ENCODE results near the gene TSC22D1.
"Not testable (repeated sequence)": the region's sequence is repeated elsewhere in the genome, so short reads cannot be mapped to it uniquely, and the experiment has no call there.

The TSC22D1 gene

GRCh38 chr13:44458313-44458975 is 117.7 kb downstream of the TSC22D1 start:
- no peak overlapping the region for H3K27ac ChIP-seq
- DNase-seq (ENCODE audit: low read depth, low spot score): no peak

DNA sequence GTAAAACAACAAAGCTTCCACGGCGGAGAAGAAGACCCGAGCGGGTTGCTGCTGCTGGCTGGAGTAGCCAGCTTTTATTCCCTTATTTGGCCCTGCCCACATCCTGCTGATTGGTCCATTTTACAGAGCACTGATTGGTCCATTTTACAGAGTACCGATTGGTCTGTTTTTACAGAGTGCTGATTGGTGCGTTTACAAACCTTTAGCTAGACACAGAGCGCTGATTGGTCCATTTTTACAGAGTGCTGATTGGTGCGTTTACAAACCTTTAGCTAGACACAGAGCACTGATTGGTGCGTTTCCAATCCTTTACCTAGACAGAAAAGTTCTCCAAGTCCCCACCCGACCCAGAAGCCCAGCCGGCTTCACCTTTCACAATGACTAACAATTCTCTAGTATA is 119.9 kb downstream of the TSC22D1 start:
- H3K27ac ChIP-seq; DNase-seq (ENCODE audit: low read depth, low spot score): not testable (repeated sequence)

DNA sequence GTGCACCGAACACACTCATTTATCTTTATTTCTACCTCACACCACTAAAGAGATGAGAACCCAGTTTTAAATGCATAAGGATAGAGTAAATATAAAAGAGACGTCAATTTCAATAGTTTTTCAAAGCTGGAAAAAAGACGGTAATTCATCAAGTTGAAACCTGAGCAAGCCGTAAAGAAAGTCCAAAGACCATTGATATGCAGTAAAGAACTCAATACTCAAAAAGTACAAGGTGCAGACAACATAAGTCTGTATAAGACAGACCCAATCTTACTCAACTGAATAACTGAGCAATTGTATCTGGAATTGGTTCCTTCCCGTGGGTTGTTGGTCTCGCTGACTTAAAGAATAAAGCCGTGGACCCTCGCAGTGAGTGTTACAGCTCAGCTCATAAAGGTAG is 120.4 kb downstream of the TSC22D1 start:
- H3K27ac ChIP-seq: no peak overlapping the region
- DNase-seq (ENCODE audit: low read depth, low spot score): no peak

DNA sequence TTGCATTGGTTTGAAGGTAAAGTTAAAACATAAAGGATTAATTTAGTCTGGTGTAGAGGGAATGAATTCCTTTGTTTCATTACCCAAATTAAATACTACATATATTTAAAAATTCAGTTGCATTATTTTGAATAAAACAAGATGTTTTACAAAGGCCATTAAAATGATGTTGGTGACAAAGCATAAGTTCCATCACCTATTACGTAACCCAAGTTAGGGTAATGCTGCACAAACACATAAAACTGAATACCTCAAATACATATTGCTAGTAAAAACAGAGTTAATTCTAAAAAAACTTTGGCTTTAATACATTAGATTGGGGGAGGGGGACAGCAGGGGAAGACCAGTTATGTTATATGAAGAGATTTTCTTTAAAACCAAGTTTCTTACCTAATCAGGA is 122.2 kb downstream of the TSC22D1 start:
- no peak for DNase-seq (ENCODE audit: low read depth, low spot score)
- H3K27ac ChIP-seq: no peak overlapping the region

DNA sequence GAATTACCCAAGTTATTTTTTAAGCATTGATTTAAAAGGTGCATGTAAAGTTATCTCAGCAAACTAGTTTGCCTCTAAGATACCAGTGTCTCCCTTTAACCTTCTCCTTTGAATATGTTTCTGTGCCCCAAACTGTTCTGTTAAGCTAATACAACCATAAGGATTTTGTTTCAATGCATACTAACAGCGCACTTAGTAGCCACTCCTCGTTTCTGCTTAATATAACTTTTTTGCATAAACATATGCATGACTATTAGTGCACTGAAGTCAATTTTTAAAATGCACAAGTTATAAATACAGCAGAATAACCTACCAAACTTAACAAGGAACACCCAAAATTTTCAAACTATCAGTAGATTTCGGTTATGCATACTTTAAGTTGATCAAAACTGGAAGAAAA is 123.1 kb downstream of the TSC22D1 start:
- DNase-seq (ENCODE audit: low read depth, low spot score): no peak
- H3K27ac ChIP-seq: no peak overlapping the region

- no peak overlapping the region for H3K27ac ChIP-seq
- DNase-seq (ENCODE audit: low read depth, low spot score): no peak
Measured at GRCh38 chr13:44452418-44452817, 123.7 kb downstream of the TSC22D1 start.

GRCh38 chr13:44451651-44452050 is 124.5 kb downstream of the TSC22D1 start:
- H3K27ac ChIP-seq: no peak overlapping the region
- no peak for DNase-seq (ENCODE audit: low read depth, low spot score)

DNA sequence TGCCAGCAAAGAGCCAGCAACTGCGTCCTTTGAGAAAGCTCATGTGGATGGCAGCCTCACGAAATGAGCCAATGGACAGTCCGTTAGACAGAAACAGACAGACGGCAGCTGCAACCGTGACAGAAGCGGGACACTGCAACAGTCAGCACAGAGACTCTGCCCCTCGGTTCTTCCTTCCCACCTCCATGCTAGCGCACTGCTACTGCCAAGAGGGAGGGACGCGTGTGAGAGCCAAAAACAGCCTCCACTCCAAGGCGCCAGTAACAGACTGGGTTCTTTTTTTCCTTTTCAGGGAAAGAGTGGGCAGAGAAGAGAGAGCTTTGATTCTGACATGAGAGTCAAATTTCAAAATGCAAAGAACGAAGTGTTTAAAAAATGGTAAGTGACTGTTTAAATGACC is 125.0 kb downstream of the TSC22D1 start:
- no peak for DNase-seq (ENCODE audit: low read depth, low spot score)
- H3K27ac ChIP-seq: no peak overlapping the region

DNA sequence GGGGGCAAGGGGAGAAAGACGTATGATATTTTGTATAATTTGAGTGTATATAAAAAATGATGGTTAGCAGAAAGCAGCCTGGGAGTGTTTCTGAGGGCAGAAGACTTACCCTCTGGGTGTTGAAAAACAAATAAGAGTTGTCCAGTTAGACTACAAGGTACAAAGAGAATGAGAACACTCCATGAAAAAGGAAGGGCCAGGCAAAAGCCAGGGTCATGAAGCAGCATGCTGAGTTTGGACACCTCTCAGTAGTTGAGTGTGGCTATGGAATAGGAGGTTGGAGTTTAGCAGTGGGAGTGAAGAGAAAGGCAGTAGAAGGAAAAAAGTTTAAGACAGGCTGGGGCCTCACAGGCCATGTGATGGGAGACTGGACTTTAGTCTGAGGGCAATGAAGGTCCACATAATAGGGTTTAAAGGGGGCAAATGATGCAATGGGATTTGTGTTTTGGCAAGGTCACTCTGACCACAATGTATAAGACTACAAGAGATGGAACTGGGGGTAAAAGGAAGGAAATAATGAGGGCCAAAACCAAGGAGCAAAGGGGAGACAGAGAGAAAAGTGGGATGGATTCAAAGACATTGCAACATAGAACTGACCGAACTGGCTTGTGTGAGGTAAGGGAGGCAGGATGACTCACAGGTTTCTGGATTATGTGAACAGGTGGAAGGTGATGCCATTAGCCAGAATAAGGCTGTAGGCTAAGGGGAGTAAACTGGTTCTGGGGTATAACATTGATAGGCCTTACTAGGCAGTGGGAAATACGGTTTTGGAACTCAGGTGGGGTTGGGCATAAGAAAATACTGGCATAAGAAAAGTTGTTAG is 125.9 kb downstream of the TSC22D1 start:
- DNase-seq (ENCODE audit: low read depth, low spot score): peak; percentile 37
- H3K27ac ChIP-seq: no peak overlapping the region

DNA sequence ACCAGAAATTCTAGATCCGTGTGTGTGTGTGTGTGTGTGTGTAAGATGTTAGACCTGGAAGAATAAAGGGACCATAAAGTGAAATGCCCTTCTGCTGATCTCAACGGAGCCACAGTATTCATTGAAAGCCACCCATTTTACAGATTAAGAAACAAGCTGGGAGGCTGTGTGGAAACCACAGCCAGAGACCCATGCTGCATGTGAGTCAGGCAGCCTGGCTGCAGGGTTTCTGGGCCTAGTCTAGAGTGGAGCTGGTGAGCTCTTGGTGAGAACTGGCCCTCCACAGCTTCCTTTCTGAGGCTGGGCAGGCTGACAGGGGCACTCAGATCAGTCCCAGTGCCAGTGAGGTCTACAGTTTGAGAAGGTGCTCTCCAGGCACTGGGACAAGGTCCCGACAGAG is 127.3 kb downstream of the TSC22D1 start:
- no peak overlapping the region for H3K27ac ChIP-seq

GRCh38 chr13:44448373-44448772 is 127.8 kb downstream of the TSC22D1 start:
- no peak overlapping the region for H3K27ac ChIP-seq
- no peak for DNase-seq (ENCODE audit: low read depth, low spot score)

More for the DNA sequence above, 127.3 kb downstream of the TSC22D1 start:
- DNase-seq (ENCODE audit: low read depth, low spot score): no peak

- no peak for DNase-seq (ENCODE audit: low read depth, low spot score)
Measured at GRCh38 chr13:44447783-44448321, 128.3 kb downstream of the TSC22D1 start.

GRCh38 chr13:44440046-44440608 is 136.0 kb downstream of the TSC22D1 start:
- no peak for DNase-seq (ENCODE audit: low read depth, low spot score)
- H3K27ac ChIP-seq: no peak overlapping the region

More at GRCh38 chr13:44447783-44448321, 128.3 kb downstream of the TSC22D1 start:
- no peak overlapping the region for H3K27ac ChIP-seq

- no peak for DNase-seq (ENCODE audit: low read depth, low spot score)
Measured at GRCh38 chr13:44439452-44440024, 136.6 kb downstream of the TSC22D1 start.

GRCh38 chr13:44438234-44438579 is 137.9 kb downstream of the TSC22D1 start:
- no peak for DNase-seq (ENCODE audit: low read depth, low spot score)
- H3K27ac ChIP-seq: no peak overlapping the region

More at GRCh38 chr13:44439452-44440024, 136.6 kb downstream of the TSC22D1 start:
- no peak overlapping the region for H3K27ac ChIP-seq

DNA sequence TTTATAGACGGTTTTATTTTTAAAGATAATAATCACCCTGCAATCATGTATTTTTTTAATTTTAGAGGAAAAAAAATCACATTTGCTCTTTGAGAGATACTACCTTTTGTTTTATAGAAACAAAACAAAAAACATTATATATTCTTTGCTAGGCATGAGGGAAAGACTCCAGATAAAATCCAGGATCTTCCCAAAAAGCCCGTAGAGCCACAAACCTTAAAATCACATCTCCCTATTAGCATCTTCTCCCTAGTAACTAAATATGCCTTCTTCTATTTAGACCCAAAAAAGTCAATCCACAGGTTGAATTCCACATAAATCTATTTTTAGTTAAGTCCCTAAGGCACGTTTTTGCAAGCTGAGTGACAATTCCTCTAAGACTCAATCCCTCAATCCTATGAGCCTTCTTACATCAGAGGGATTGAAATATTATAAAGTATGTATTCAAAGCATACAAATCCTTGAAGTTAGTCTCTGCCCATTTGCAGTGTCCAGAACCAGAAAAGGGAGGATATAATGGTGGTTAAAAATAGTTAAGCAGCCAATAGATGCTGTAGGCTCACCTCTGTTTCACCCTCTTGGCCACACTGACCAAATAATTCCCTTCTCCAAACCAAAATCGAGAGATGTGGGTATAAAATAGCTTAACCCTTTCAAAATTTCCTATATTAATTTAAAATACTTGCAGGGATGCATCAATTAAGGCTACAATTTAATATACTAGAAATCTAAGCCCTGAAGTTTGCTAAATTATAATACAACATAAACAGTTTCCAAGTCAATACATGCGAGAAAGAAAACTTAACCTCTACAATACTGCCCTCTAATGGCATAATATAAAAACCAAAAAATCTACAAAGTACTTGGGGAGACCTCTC is 138.5 kb downstream of the TSC22D1 start:
- DNase-seq (ENCODE audit: low read depth, low spot score): no peak
- H3K27ac ChIP-seq: peak overlapping the region; percentile 87

GRCh38 chr13:44436589-44437337 is 139.4 kb downstream of the TSC22D1 start:
- DNase-seq (ENCODE audit: low read depth, low spot score): peak; percentile 63
- peak overlapping the region; percentile 87 for H3K27ac ChIP-seq

DNA sequence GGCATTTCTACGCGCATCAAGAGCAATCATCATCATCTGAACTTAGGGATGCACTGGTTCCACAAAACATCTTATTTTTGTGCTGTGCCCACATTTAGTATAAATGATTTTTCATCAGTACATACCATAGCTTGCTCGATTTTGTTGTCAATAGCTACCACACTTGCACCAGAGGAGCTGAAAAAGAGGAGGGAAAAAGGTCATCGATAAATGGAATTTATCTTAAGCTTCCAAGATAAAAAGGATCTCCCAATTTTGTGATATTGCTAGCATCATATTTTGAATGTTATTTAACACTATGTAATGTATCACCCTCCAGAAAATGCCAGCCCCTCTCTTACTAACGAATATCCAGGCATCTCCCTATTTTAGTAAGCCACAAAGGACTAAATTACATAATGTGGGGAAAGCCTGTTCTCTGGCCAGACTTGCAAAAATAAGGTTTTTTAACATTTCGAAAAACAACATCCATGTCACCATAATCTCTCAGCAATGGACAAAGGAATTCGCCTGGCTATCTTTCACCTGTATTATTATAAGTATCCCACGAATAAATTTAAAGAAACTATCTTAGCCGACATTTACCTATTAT is 140.1 kb downstream of the TSC22D1 start:
- DNase-seq (ENCODE audit: low read depth, low spot score): no peak
- peak overlapping the region; percentile 87 for H3K27ac ChIP-seq

All from epithelial cell of prostate (primary cell).